Stimulated activated CD8-positive, alpha-beta memory T cell treated with anti-CD3 and anti-CD28 coated beads, Interleukin-15, amount 100 ng/mL, for 4 hours (primary cell): Measurements from ENCODE around the gene RASGRF1.

ENCODE experiments used
- DNase-seq, 2 donors: peaks; one replicate each; pipeline ENCODE4 v3.0.0-alpha.2; 2020; ENCODE audit warnings: low read depth in 2 of 2

Gene RASGRF1

DNA sequence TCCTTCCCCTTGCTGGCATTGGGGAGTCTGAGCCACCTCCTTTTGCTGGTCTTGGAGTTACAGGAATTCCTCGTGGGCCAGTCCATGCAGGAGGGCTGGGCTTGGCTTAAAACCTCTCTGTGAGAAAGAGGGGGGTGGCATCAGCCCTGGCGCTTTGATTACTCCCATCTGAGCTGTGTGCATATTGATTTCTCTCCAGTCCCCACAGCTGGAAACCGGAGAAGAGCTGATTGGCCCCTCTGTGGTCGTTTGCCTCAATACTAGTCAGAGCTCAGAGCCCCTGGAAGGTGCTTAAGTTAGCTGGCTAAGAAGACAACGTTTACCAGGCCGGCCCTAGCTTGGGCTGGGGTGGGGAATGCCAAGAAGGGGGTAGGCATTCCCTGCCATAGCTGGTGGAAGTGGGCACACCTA is 4.0 kb upstream of the RASGRF1 start:
- no peak for DNase-seq

DNA sequence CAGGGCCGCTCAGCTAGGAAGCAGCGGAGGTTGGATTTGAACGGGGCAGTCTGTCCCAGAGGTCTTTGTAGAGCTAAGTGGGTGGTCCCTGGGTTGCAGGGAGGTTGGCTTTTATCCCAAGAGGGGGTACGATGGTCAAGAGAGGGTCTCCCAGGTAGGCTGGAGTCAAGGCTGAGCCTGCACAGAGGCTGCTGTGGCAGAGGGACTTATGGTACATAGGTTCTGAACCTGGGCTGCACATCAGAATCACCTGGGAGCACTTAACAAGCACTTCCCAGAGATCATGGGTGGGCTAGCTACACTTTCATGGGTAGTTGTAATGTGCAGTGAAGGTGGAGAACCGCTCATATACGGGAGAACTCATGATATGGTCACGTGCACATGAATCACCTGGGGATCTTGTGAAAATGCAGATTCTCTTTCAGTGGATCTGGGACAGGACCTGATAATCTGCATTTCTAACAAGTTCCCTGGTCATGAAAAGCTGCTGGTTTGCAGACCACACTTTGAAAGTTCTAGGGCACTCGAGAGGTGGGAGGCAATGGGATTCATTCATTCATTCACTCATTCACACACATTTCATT is 2.9 kb upstream of the RASGRF1 start:
- DNase-seq, result no peak

DNA sequence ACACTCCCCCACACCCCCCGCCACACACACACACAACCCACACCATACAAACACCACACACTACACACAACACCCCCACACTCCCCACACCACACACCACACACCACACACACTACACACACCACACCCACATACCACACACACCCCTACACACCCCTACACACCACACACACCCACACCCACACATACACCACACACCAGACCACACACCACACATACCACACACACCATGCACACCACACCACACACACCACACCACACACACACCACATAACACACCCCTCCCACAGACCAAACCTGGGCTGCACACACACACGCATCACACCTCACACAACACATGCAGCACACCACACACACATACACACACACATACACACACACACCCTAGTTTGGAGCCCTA is 1.8 kb upstream of the RASGRF1 start:
- no peak for DNase-seq

DNA sequence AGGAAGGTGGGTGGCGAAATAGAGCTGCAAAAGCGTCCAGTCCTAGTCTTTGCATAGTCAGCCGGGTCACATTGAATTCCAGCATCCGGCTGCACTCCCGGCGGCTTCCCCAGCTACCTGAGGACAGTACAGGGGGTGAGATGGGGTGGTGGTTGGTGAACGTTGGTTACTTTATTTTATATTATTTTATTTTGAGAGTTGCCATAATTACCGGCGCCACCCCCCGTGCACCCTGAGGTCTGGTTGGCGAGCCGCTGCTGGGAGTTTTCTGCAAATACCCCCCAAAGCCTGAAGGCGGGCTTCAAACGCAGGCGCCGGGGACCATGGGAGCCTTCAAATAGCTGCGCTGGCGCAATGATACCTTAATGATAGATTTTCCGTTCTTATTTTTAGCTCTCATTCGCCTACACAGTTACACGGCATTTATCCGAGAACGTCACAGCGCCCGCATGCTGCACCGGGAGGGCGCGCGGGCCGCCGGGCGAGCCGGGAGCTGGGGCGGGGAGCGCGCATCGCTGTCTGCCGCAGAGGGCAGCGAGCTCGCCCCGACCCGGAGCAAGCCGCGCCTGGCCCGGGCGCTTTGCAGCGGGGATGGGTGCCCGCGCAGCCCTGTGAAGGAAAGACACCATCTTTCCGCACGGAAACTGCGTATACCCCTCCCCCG is 756 bp upstream of the RASGRF1 start:
- no peak for DNase-seq

DNA sequence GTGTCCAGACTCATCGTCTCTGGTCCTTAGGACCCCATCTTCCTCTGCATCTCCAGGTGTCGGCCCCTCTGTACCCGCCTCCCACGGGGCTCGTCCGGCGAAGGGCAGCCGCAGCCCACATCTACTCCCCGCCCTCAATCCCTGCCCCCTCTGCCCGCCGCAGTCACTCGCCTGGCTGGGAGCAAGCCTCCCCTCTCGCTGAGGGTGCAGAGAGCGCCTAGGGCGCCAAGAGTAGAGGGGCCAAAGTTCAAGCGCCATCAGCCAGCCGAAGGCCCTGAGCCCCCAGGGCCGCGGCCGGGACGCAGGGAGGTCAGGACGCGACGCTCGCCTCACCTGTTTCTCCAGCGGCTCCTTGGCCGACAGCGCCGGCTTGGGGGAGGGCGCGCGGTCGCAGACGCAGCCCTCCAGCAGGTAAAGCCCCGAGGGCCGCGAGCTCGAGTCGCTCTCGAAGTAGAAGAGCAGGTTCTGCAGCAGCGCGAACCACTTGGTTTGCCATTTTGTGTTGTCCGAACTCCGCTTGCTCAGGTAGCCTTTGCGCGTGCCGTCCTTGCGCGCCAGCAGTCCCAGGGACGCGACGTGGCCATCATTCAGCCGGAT is 592 bp downstream of the RASGRF1 start:
- no peak for DNase-seq

DNA sequence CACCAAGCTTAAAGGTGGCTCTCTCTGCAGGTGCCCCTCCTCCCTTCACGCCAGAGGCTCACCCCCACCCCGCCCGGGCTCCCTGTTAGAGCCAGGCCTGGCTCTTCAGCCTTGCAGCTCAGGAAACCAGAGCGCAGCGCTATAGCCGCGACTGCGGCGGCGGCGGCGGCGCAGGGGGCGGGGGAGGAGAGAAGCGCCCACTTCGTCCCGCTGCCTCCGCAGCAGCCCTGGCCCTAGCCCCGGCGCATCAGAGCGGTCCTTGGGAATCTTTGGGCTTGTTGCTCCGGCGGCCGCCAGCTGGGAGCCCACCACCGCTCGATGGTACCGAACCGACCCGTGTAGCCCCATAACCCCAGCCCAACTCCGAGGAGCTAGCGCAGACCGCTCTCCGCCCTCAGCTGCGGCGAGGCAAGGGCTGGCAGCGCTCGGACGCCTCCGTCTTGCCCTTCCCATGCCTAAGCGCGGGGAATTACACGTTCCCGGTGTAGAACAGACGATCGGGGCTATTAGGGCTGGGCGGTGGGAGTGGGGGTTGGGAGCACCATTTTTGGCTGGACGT is 1.2 kb downstream of the RASGRF1 start:
- no peak for DNase-seq

DNA sequence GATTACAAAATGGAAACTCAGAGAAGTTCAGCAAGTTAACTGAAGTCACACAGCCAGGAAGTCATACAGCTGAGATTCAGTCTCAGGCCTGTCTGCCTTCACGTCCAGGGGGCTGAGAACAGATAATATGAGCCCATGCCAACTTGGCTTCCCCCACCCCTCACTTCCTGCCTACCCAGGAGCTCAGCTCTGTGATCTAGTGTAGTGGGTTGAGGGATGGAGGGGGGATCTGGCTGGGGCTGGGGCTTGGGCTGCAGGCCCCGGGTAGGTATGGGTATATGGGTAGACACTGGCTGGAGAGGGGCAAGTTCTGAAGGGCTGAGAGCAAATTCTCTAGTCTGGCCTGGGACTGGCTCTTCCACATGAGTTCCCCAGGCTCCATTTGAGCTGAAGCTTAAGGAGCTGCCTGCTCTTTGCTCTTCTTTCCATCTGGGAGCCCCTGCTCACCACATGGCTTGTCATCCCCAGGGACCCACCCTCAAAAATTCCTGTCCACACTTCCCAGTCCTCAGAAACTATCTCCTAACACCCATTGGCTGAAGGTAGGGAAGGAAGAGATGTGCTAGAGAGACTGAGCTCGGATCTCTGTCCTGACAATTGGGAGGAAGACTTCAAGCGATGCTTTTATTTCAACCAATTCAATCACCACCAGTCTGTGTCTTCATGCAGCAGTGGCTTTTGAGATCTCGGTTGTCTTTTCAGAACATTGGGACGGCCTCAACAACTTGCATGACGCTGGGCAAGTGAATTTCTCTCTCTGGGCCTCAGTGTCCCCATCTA is 2.0 kb downstream of the RASGRF1 start:
- no peak for DNase-seq

DNA sequence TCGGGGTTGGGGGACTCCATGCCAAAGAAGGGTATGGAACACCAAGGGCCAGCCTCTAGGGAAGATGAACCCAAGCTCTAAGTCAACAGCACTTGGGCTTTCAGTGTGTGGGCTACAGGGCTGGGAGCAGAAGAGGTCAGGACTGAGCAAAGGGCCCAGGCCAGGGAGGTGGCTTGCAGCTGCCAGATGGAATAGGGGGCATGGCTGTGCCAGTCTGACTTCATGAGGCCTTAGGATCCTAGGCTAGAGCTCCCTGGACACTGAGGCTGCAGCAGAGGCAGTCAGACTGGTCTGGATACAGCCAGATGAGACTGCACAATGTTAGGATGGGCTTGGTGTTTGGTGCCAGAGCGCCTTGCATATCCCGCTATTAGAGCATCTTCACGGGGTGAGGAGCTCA is 3.8 kb downstream of the RASGRF1 start:
- DNase-seq, result no peak

DNA sequence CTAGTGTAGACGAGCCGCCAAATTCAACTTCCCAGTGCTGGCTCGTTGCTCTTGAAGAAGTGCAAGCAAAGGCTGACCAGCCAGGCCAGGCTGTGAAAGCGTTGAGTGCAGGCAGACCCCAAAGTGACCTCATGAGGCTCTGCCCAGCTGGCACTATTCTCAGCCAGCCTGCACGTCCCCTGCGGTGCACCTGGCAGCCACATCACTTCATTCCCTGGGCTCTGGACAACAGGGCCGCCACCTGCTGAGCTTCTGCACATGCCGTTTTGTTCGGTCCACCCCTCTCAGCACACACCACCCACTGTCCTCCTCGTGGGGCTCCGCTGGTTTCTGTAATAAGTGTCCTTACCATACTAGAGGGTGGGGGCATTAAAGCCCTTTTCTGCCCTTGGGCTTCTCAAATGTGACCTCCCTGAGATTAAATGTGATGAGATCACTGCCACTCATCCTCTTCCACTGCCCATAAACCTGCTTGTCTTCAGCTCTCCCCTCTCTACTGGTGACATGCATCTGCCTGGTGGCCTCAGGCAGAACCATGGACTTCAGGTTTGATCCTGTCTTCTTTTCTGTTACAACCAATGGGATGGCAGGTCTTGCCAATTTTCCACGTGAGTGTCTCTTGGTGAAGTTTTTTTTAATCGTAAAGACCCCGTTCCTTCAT is 6.1 kb downstream of the RASGRF1 start:
- no peak for DNase-seq

DNA sequence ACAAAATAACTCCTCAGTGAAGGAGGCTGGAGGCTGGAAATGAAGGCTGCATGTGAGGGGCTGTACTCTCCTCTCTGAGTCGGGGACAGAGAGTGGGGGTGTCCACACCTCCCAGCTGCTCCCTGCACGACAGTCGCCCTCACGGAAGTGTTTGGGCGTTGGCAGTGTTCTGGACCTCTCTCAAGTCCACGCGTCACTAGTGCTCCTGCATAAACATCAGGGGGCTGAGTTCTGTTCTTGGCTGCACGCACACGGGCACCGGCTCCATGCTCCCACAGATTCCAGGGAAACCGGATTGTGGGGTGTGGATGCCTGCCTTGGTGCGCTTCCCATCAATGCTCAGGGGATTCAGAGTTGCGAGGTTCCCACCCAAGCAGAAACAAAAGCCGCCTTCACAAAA is 7.4 kb downstream of the RASGRF1 start:
- DNase-seq, result no peak

DNA sequence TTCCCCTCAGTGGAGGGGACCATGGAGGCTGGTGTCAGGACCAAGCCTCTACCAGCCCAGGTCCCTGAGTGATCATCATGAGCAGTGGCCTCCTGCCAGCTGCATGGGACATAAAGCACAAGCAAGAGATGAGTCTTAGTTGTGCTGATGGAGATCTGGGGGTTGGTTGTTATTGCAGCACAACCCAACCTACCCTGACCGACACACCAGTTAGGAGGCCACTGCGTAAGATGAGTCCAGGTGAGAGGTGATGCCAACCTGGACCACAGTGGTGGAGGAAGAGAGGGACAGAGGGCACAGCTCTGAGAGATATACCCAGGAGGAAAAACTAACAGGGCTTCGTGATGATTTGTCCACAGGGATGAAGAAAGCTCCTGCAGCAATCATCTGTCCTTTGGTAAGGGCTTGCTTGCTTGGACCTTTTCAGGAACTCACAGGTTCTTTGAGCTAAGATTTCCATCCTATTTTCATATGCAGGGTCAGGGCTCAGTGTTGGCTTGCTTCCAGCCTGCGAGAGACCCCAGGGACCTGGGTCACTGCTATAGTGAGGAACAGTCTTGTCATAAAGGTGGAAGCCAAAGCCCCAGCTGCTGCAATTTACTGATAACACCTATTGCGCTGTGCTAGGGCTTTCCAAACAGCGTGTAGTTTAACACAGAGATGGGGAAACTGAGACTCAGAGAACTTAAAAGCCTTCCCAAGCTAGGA is 8.1 kb downstream of the RASGRF1 start:
- no peak for DNase-seq

DNA sequence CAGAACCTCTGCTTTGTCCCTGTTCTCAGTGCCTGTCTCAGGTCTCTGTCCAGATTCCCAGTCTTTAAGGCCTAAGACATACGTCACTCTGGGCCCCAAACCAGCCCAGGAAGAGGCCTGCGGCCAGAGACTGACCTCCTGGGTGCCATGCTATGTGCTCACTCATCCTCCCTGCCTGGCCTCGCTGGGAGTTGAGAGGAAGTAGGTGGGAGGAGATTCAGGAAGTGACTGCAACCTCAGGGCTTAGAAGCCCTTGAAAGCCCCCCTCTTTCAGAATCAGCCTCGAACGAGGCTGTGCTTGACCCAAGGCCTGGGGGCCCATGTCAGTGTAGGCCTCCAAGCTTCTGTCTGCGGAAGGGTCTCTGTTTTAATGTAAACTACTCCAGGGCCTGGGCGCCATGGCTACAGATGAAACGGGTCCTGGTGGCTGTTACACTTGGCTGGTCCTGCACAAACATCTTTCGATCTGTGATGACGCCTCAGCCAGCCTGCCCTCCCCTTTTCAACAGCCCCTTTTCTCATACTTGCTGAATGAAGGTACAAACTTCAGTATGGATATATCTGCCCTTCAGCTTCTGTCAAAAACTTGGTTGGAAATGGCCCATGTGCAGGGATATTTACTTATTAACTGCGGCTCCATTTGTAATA is 11.7 kb downstream of the RASGRF1 start:
- no peak for DNase-seq

DNA sequence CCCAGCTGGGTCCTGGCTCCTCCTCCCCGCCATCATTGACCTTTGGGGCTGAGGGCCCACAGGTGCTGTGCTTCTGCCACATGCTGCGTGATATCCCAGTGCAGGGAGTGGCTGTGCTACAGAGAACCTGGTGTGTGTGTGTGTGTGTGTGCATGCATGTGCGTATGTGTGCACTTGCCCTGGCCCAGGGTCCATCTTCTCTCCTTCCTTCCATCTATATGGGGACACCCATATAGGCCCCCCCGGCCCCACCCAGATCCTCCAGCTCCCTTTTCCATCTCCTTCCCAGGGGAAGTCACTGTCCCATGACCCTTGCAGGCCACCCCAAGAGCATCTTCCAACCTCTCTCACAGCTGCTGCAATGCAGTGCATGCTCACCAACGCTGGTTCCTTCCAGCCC is 12.6 kb downstream of the RASGRF1 start:
- DNase-seq, result no peak

DNA sequence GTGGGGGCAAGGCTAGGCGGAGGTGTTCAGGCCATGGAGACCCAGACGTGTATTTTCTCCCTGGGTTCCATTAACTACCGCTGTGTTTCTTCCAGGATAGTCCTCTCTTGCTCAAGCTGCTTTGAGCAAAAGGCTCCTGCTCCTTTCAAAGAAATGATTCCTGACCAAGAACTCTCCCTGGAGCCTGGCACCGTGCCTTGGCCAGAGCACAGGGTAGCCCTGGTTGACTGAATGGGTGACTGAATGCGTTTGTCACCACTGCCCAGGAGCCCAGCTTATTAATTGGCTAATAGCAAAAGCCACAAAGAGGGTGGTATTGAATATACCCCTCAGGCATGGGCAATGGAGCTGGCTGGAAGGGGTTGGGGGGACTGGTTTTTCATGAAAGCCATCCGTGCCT is 13.9 kb downstream of the RASGRF1 start:
- no peak for DNase-seq

DNA sequence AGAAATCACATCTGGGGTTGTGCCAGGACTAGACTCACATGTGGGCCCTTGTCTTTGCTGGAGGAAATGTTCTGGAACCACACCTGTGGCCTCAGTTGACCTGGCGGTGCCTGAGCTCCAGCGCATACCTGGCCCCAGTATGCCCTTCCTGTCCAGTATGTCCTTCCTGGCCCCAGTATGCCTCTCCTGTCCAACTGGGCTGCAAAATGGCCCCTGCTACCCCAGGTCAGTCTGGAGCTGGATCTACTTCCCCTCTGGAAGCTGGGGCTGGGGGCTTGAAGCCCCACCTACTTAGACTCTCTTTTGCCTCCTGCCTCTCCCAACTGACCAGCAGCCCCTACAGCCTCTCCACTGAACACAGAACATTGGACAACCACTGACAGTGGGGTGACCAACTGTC is 15.3 kb downstream of the RASGRF1 start:
- no peak for DNase-seq

DNA sequence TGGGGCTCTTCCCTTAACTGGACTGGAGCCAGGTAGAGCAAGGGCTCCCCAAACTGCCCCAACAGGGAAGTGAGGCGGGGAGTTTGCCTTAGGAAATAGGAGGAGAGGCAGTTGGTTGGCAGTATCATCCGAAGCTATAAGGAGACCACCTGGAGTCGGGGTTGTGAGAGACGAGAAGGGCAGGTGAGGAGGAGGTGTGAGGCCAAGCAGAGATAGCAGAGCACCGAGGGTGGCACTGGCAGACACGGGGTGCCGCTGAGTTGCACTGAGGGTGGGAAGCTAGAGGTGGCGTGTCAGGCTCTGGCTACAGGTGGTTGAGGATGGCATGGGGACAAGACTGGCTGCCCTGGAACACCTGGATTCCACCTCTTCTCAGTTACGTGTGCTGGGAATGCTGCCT is 17.2 kb downstream of the RASGRF1 start:
- no peak for DNase-seq

DNA sequence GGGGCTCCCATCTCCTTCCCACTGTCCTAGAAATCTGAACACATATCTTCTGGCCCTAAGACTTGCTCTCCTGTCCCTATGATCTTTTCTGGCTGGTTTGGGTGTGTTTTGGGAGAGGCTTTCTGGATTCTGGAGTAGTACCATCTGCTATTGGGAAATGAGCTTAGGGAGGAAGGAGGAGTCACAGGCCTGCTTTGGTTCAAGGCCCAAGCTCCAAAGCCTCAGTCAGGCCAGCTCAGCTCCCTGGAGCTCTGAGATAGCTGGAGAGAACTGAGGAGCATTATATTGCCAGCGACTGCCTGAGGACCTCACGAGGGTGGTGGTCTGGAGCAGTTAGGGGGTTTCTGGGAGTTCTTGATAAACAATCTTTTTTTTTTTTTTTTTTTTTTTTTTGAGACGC is 18.7 kb downstream of the RASGRF1 start:
- no peak for DNase-seq

DNA sequence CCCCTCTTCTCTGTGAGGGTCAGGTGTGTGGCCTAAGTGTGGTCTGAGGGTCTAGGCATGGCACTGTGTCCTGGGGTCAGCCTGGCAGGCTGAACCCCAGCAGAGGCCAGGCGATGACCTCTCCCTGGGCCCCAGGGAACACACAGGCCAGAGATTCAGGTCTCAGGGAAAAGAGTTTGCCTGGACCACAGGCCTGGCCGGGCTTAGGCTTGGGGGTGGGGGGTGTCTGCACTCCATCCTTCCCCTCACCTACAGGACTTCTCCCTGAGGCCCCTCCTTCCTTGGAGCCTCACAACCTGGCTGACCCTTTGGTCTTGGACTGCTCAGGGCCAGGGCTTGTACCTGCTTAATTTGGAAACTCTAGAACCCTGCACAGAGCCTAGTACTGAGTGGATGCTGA is 21.8 kb downstream of the RASGRF1 start:
- DNase-seq, result no peak

DNA sequence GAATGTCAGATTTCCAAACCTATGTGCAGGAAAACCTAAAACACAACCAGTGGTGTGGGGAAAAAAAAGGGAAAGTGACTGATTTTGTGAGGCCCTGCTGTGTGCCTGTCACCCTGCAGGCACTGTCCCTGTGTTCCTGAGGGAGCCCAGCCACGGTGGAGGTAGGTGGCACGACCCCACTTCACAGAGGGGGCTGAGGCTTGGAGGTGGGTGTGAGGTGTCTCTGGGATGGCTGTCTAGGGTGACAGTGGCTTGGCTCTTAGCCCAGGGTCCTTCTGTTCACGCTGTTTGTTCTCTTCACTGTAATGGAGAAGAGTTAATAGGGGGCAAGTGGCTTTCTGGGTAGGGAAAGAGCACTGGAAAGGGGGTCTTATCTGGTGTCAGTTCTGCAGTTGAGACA is 22.6 kb downstream of the RASGRF1 start:
- DNase-seq, result no peak

DNA sequence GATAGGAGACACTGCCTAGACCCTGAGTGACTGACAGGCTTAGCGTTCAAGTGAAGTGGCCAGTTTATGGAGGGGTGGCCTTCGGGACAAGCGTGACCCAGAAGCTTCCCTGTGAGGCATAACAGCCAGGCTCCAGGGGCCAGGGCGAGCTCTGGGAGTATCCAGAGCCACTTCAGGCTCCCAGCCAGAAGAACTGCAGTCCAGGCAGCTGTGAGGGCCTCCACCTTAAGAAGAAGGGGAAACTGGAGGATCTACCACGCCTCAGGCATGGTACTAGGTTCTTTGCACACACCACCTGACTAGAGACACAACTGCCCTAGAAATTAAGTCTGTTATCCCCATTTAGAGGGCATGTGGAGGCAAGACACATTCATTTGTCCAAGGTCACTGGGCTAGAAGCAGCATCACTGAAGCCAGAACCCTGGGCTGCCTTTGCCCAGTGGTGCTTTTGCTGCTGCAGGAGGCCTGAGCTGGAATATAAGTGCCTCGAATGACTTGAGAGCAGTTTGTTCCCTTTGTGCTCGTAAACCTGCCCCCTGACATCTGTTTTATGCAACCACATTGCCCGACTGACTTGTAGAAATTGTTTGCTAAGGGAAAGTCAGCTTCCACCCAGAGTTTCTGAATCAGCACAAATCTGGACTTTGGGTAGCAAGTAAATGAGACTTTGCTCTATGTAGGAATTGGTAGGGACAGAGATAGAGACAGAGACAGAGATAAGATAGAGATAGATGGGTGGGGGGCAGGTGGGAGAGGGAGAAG is 23.3 kb downstream of the RASGRF1 start:
- DNase-seq, result no peak
